IMR-90 (cell line): ENCODE data around the gene MEIS2.

Source experiments
- CEBPB ChIP-seq: IDR thresholded peaks from 2 replicates; pipeline ENCODE4 v1.6.1; 2012; ENCODE audit warnings: low read depth, low read length, improper control_type of control experiment
- MXI1 ChIP-seq: IDR thresholded peaks from 2 replicates; pipeline ENCODE4 v1.6.1; 2012; ENCODE audit warnings: low read depth, mild to moderate bottlenecking, low read length, moderate library complexity, borderline replicate concordance
- NFE2L2 ChIP-seq: fragments of 150-350 bp; IDR thresholded peaks from 2 replicates; pipeline ENCODE4 v1.6.1; 2016; ENCODE audit warnings: low read depth, mild to moderate bottlenecking, low read length
- POLR2A ChIP-seq: IDR thresholded peaks from 2 replicates; pipeline ENCODE4 v1.6.1; 2012; ENCODE audit warnings: mild to moderate bottlenecking, low read depth, low read length
- RAD21 ChIP-seq: IDR thresholded peaks from 2 replicates; pipeline ENCODE4 v1.6.1; 2012; ENCODE audit warnings: low read length, improper control_type of control experiment
- RCOR1 ChIP-seq: IDR thresholded peaks from 2 replicates; pipeline ENCODE4 v1.6.1; 2012; ENCODE audit warnings: mild to moderate bottlenecking, low read length, improper control_type of control experiment; ENCODE audit not compliant: insufficient replicate concordance
- RFX5 ChIP-seq: IDR thresholded peaks from 2 replicates; pipeline ENCODE4 v1.8.0; 2012; ENCODE audit warnings: low read depth, mild to moderate bottlenecking, low read length, moderate library complexity
- SMC3 ChIP-seq: fragments of 150-350 bp; IDR thresholded peaks from 2 replicates; pipeline ENCODE4 v1.6.1; 2016; ENCODE audit warnings: low read depth, mild to moderate bottlenecking, antibody characterized with exemption, low read length, moderate library complexity
- TF ChIP-seq, protein P1 (sequence below): conservative IDR thresholded peaks from 2 replicates; pipeline ENCODE4 v1.5.1; 2012; ENCODE audit warnings: mild to moderate bottlenecking, low read depth, low read length, improper control_type of control experiment
- TF ChIP-seq, protein P2 (sequence below): fragments of 150-350 bp; IDR thresholded peaks from 2 replicates; pipeline ENCODE4 v1.6.1; 2017; ENCODE audit warnings: mild to moderate bottlenecking, antibody characterized with exemption, low read length, low read depth
- TF ChIP-seq, protein P3 (sequence below): fragments of 150-350 bp; IDR thresholded peaks from 2 replicates; pipeline ENCODE4 v1.6.1; 2016; ENCODE audit warnings: low read depth, mild to moderate bottlenecking, low read length, moderate library complexity, borderline replicate concordance

DNA sequence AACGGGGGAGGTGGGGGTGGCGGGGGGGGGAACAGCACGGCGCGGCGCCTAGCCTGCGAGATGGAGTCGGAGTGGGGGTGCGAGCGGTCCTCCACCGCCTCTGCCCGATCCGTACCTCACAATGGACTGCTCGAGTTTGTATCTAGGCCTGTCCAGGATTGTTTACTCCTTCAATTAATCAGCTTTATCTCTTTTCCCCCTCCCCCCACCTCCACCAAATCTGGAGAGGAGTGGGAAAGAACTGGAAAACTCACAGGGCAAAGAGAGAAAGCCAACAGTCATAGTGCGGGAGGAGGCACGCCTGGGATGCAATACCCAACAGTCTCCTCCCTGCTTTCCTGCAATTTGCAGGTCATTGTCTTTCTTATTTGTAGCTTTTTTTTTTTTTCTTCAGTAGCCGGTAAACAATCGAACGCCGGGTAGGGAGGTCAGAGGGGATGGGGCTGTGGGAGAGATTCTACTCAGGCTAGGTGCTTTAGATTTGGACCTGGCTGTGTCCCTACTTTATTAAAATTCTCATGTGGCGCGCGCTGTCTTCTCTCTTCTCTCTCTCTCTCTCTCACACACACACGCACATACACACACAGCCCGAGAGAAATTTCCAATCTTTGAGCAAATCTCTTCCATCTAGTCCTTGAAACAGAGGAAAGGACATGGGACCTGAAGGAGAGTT lies 6.9 kb upstream of the MEIS2 start:
- TF ChIP-seq POLR2A (no peak), CEBPB (no peak), RFX5 (no peak), MXI1 (no peak), RAD21 (no peak), NFE2L2 (no peak), RCOR1 (no peak), SMC3 (no peak)
- TF ChIP-seq, protein P1, sequence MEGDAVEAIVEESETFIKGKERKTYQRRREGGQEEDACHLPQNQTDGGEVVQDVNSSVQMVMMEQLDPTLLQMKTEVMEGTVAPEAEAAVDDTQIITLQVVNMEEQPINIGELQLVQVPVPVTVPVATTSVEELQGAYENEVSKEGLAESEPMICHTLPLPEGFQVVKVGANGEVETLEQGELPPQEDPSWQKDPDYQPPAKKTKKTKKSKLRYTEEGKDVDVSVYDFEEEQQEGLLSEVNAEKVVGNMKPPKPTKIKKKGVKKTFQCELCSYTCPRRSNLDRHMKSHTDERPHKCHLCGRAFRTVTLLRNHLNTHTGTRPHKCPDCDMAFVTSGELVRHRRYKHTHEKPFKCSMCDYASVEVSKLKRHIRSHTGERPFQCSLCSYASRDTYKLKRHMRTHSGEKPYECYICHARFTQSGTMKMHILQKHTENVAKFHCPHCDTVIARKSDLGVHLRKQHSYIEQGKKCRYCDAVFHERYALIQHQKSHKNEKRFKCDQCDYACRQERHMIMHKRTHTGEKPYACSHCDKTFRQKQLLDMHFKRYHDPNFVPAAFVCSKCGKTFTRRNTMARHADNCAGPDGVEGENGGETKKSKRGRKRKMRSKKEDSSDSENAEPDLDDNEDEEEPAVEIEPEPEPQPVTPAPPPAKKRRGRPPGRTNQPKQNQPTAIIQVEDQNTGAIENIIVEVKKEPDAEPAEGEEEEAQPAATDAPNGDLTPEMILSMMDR, result no peak
- TF ChIP-seq, protein P2, sequence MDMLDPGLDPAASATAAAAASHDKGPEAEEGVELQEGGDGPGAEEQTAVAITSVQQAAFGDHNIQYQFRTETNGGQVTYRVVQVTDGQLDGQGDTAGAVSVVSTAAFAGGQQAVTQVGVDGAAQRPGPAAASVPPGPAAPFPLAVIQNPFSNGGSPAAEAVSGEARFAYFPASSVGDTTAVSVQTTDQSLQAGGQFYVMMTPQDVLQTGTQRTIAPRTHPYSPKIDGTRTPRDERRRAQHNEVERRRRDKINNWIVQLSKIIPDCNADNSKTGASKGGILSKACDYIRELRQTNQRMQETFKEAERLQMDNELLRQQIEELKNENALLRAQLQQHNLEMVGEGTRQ, result no peak
- TF ChIP-seq, protein P3, sequence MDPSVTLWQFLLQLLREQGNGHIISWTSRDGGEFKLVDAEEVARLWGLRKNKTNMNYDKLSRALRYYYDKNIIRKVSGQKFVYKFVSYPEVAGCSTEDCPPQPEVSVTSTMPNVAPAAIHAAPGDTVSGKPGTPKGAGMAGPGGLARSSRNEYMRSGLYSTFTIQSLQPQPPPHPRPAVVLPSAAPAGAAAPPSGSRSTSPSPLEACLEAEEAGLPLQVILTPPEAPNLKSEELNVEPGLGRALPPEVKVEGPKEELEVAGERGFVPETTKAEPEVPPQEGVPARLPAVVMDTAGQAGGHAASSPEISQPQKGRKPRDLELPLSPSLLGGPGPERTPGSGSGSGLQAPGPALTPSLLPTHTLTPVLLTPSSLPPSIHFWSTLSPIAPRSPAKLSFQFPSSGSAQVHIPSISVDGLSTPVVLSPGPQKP, result no peak
